Embryonic facial prominence (tissue), 1 donor: ENCODE measurements around the gene FMN1.

ENCODE experiments used
- DNase-seq: peaks from one replicate; pipeline ENCODE4 v3.0.0-alpha.2; 2016; ENCODE audit errors: extremely low spot score

The FMN1 gene

GRCh38 chr15:33154351-33155166 lies 40.0 kb downstream of the FMN1 start:
- DNase-seq: no peak

- no peak for DNase-seq
These were observed 41.0 kb downstream of the FMN1 start for GRCh38 chr15:33153548-33153947.

- no peak for DNase-seq
These were observed 41.9 kb downstream of the FMN1 start for GRCh38 chr15:33152502-33153109.

GRCh38 chr15:33150971-33151370 lies 43.5 kb downstream of the FMN1 start:
- no peak for DNase-seq

- DNase-seq: no peak
These were observed 44.0 kb downstream of the FMN1 start for GRCh38 chr15:33150431-33150941.

- no peak for DNase-seq
These were observed 44.6 kb downstream of the FMN1 start for GRCh38 chr15:33149919-33150318.

GRCh38 chr15:33148129-33148751 lies 46.3 kb downstream of the FMN1 start:
- no peak for DNase-seq

GRCh38 chr15:33146051-33146450 lies 48.5 kb downstream of the FMN1 start:
- no peak for DNase-seq

- no peak for DNase-seq
These were observed 49.1 kb downstream of the FMN1 start for GRCh38 chr15:33145447-33145846.

GRCh38 chr15:33142708-33143107 lies 51.8 kb downstream of the FMN1 start:
- no peak for DNase-seq

- no peak for DNase-seq
These were observed 56.5 kb downstream of the FMN1 start for GRCh38 chr15:33138000-33138399.

- DNase-seq: no peak
These were observed 57.4 kb downstream of the FMN1 start for GRCh38 chr15:33137101-33137500.

GRCh38 chr15:33136353-33136752 lies 58.2 kb downstream of the FMN1 start:
- DNase-seq: no peak

GRCh38 chr15:33135355-33135781 lies 59.1 kb downstream of the FMN1 start:
- no peak for DNase-seq

- DNase-seq: no peak
These were observed 61.7 kb downstream of the FMN1 start for GRCh38 chr15:33132722-33133345.

- DNase-seq: no peak
These were observed 62.3 kb downstream of the FMN1 start for GRCh38 chr15:33132233-33132580.

GRCh38 chr15:33131552-33132232 lies 62.8 kb downstream of the FMN1 start:
- no peak for DNase-seq

- peak; percentile 81 for DNase-seq
These were observed 67.8 kb downstream of the FMN1 start for GRCh38 chr15:33126559-33127290.

GRCh38 chr15:33125894-33126537 lies 68.5 kb downstream of the FMN1 start:
- no peak for DNase-seq

- no peak for DNase-seq
These were observed 69.7 kb downstream of the FMN1 start for GRCh38 chr15:33124811-33125210.

GRCh38 chr15:33124279-33124678 lies 70.2 kb downstream of the FMN1 start:
- no peak for DNase-seq
